Loucy (cell line): ENCODE results near the gene NCBP2.

Experiments
- CTCF ChIP-seq: fragments of 200-600 bp; sonication (generic); conservative IDR thresholded peaks from 2 replicates; pipeline ENCODE4 v1.5.1; 2014; ENCODE audit warnings: mild to moderate bottlenecking, antibody characterized with exemption, low read length
- EZH2phosphoT487 ChIP-seq: fragments of 200-600 bp; IDR thresholded peaks from 2 replicates; pipeline ENCODE4 v1.6.1; 2018; ENCODE audit warnings: antibody characterized with exemption, mild to moderate bottlenecking, moderate library complexity, borderline replicate concordance

- TF ChIP-seq CTCF (no peak), EZH2phosphoT487 (no peak)
These were observed 23.4 kb downstream of the NCBP2 start for GRCh38 chr3:196918968-196919367.
